Liver (tissue), 9 donors: ENCODE measurements around the gene ACCS. TPM values are rescaled to one million over a fixed set of nuclear protein-coding genes. Genes with fewer than 3 reads are reported as not detected.

Experiments used
- DNase-seq: peaks from one replicate; pipeline ENCODE4 v3.0.0-alpha.2; 2017; ENCODE audit warnings: low spot score
- H3K27ac ChIP-seq, 2 donors: one replicate each; pipeline ENCODE4 v1.7.0; 2013; ENCODE audit warnings: inconsistent platforms in 2 of 2, low read length in 2 of 2, control low read depth in 1 of 2, low read depth in 1 of 2, mild to moderate bottlenecking in 1 of 2
- H3K27me3 ChIP-seq, 4 donors: one replicate each; pipeline versions ENCODE4 v1.6.1 to v1.7.0; 2013; ENCODE audit warnings: low read length in 3 of 4, inconsistent platforms in 1 of 4, mild to moderate bottlenecking in 1 of 4, moderate library complexity in 1 of 4; ENCODE audit not compliant: control insufficient read depth in 4 of 4, insufficient read depth in 4 of 4
- H3K36me3 ChIP-seq, 4 donors: one replicate each; pipeline versions ENCODE4 v1.6.1 to v1.7.0; 2013; ENCODE audit warnings: low read length in 3 of 4, mild to moderate bottlenecking in 3 of 4, low read depth in 1 of 4, moderate library complexity in 1 of 4; ENCODE audit not compliant: control insufficient read depth in 4 of 4, insufficient read depth in 3 of 4
- H3K4me1 ChIP-seq, 4 donors: one replicate each; pipeline versions ENCODE4 v1.6.1 to v1.7.0; 2013; ENCODE audit warnings: low read length in 3 of 4, mild to moderate bottlenecking in 3 of 4, moderate library complexity in 1 of 4; ENCODE audit not compliant: control insufficient read depth in 4 of 4, insufficient read depth in 4 of 4
- H3K4me3 ChIP-seq, 3 donors: one replicate each; pipeline versions ENCODE4 v1.6.1 to v1.7.0; 2013; ENCODE audit warnings: low read length in 3 of 3, control low read depth in 1 of 3, low read depth in 1 of 3, mild to moderate bottlenecking in 1 of 3
- H3K9ac ChIP-seq, 2 donors: one replicate each; pipeline ENCODE4 v1.7.0; 2013; ENCODE audit warnings: low read length in 2 of 2, mild to moderate bottlenecking in 2 of 2, moderate library complexity in 2 of 2, control low read depth in 1 of 2, low read depth in 1 of 2
- H3K9me3 ChIP-seq, 4 donors: one replicate each; pipeline versions ENCODE4 v1.6.1 to v1.7.0; 2013; ENCODE audit warnings: low read length in 3 of 4; ENCODE audit not compliant: control insufficient read depth in 4 of 4
- ATF3 ChIP-seq: IDR thresholded peaks from 2 replicates; pipeline ENCODE4 v1.6.1; 2016; ENCODE audit warnings: antibody characterized with exemption
- CTCF ChIP-seq: fragments of 150-350 bp; IDR thresholded peaks from 2 replicates; pipeline ENCODE4 v1.5.1; 2017; ENCODE audit warnings: improper control_type of control experiment, low read depth, low read length; ENCODE audit not compliant: missing input control
- EGR1 ChIP-seq, 2 donors: IDR thresholded peaks; 2 replicates each; pipeline ENCODE4 v1.6.1; 2016 to 2018; ENCODE audit warnings: antibody characterized with exemption in 2 of 2, low read depth in 2 of 2
- FOXA1 ChIP-seq: IDR thresholded peaks from 2 replicates; pipeline ENCODE4 v1.6.1; 2016; ENCODE audit warnings: antibody characterized with exemption
- FOXA2 ChIP-seq: IDR thresholded peaks from 2 replicates; pipeline ENCODE4 v1.6.1; 2016; ENCODE audit warnings: antibody characterized with exemption
- GABPA ChIP-seq, 2 donors: IDR thresholded peaks in 1 of 2; conservative IDR thresholded peaks in 1 of 2; 2 replicates each; pipeline ENCODE4 v1.6.1; 2016; ENCODE audit warnings: antibody characterized with exemption in 2 of 2, mild to moderate bottlenecking in 1 of 2, moderate library complexity in 1 of 2
- HNF4A ChIP-seq, 2 donors: conservative IDR thresholded peaks; 2 replicates each; pipeline ENCODE4 v1.6.1; 2016; ENCODE audit warnings: antibody characterized with exemption in 2 of 2, mild to moderate bottlenecking in 2 of 2
- JUND ChIP-seq, 2 donors: IDR thresholded peaks; 2 replicates each; pipeline ENCODE4 v1.6.1; 2016; ENCODE audit warnings: antibody characterized with exemption in 2 of 2
- NR2F2 ChIP-seq: IDR thresholded peaks from 2 replicates; pipeline ENCODE4 v1.6.1; 2016; ENCODE audit warnings: antibody characterized with exemption
- RAD21 ChIP-seq, 2 donors: IDR thresholded peaks; 2 replicates each; pipeline ENCODE4 v1.6.1; 2016; ENCODE audit warnings: antibody characterized with exemption in 2 of 2, mild to moderate bottlenecking in 2 of 2
- REST ChIP-seq: IDR thresholded peaks from 2 replicates; pipeline ENCODE4 v1.6.1; 2016; ENCODE audit warnings: antibody characterized with exemption, mild to moderate bottlenecking
- RXRA ChIP-seq, 2 donors: IDR thresholded peaks; 2 replicates each; pipeline ENCODE4 v1.6.1; 2017 to 2018; ENCODE audit warnings: antibody characterized with exemption in 2 of 2, mild to moderate bottlenecking in 1 of 2
- SP1 ChIP-seq: IDR thresholded peaks from 2 replicates; pipeline ENCODE4 v1.6.1; 2018; ENCODE audit warnings: antibody characterized with exemption, mild to moderate bottlenecking
- ZBTB33 ChIP-seq: IDR thresholded peaks from 2 replicates; pipeline ENCODE4 v1.6.1; 2016; ENCODE audit warnings: antibody characterized with exemption
- WGBS: extraction: QIAGEN DNeasy Blood & Tissue Kit; methylation state at CpG from one replicate; pipeline ENCODE4 v1.1.7; 2013; 5-methylcytosine and 5-hydroxymethylcytosine counted together
- polyA plus RNA-seq, 2 donors: library from polyadenylated mRNA; stranded (reverse) in 1 of 2; unstranded in 1 of 2; fragments of 200-250 nt in 1 of 2; fragments of >200 nt in 1 of 2; fragmentation: Nextera tagmentation in 1 of 2; extraction: Ambion mirVana in 1 of 2; gene quantifications; one replicate each; pipeline versions ENCODE4 v1.2.1 to v1.2.3, GENCODE V29; 2013 to 2015
- total RNA-seq, 2 donors: library from RNA; depleted of rRNA; stranded (reverse); fragments of >200 nt; gene quantifications; one replicate each; pipeline ENCODE4 v1.2.3, GENCODE V29; 2014
- donor health status: healthy.
- donor health status: healthy.
- donor health status: healthy.
- donor health status: healthy.
- donor health status: healthy.

ACCS gene
- total and polyA plus RNA-seq, 4 donors, result 8.7 to 17.5 (median 10.9) TPM

- H3K36me3 ChIP-seq, result no peaks in the 10 kb centered on the region
- H3K4me1 ChIP-seq, result no peaks in the 10 kb centered on the region
- H3K9me3 ChIP-seq, result peaks cover 0 to 6% (median under 1%) of the 10 kb centered on the region in 4 donors
- TF ChIP-seq JUND (IDR thresholded peaks at IDR 0.05) (no peak), REST (no peak), EGR1 (IDR thresholded peaks at IDR 0.05; ENCODE audit: low read depth in 2 of 2) (no peak), NR2F2 (no peak), GABPA (IDR thresholded peaks at IDR 0.05 in 1 of 2, conservative IDR thresholded peaks at IDR 0.05 in 1 of 2) (no peak), ATF3 (no peak), SP1 (no peak), RAD21 (IDR thresholded peaks at IDR 0.05) (no peak), RXRA (IDR thresholded peaks at IDR 0.05) (no peak), CTCF (no peak), ZBTB33 (no peak), FOXA2 (no peak), HNF4A (conservative IDR thresholded peaks at IDR 0.05) (no peak), FOXA1 (no peak)
- no peaks in the 10 kb centered on the region for H3K27me3 ChIP-seq
- no peak for DNase-seq
- 95% methylated on average over 1 of the region's 1 CpG for WGBS
- H3K9ac ChIP-seq, result no peak overlapping the region
- H3K4me3 ChIP-seq, result no peak overlapping the region
- H3K27ac ChIP-seq, result no peak overlapping the region
These were observed 37.7 kb upstream of the ACCS start for GRCh38 chr11:44028401-44028800.

GRCh38 chr11:44028816-44029506, 37.1 kb upstream of the ACCS start:
- TF ChIP-seq JUND (IDR thresholded peaks at IDR 0.05), result no peak
- no peak for TF ChIP-seq HNF4A (conservative IDR thresholded peaks at IDR 0.05)
- no peak for TF ChIP-seq ZBTB33
- no peak for TF ChIP-seq SP1
- whole genome bisulfite sequencing, result 83% methylated on average over 3 of the region's 3 CpGs
- Histone ChIP-seq H3K36me3 (no peaks in the 10 kb centered on the region), H3K4me3 (no peak overlapping the region), H3K9ac (no peak overlapping the region), H3K9me3 (peaks cover 0 to 6% (median under 1%) of the 10 kb centered on the region in 4 donors), H3K27me3 (no peaks in the 10 kb centered on the region), H3K4me1 (no peaks in the 10 kb centered on the region), H3K27ac (no peak overlapping the region)
- DNase-seq, result peak; percentile 8
